ENCODE data around the gene CYP2A13.
"Not testable (repeated sequence)": the region's sequence is repeated elsewhere in the genome, so short reads cannot be mapped to it uniquely, and the experiment has no call there.

CYP2A13 gene

GRCh38 chr19:41106177-41106576 lies 17.9 kb downstream of the CYP2A13 start:
- FAIRE-seq (no peak), DNase-seq (ENCODE audit: insufficient read length, low spot score) (no peak)
- no peak for TF ChIP-seq CTCF (IDR thresholded peaks at IDR 0.05; ENCODE audit: insufficient read depth, missing control alignments)

GRCh38 chr19:41111296-41111695 lies 23.0 kb downstream of the CYP2A13 start:
- TF ChIP-seq CTCF (IDR thresholded peaks at IDR 0.05; ENCODE audit: insufficient read depth, missing control alignments) = no peak
- FAIRE-seq (no peak), DNase-seq (ENCODE audit: insufficient read length, low spot score) (no peak)

DNA sequence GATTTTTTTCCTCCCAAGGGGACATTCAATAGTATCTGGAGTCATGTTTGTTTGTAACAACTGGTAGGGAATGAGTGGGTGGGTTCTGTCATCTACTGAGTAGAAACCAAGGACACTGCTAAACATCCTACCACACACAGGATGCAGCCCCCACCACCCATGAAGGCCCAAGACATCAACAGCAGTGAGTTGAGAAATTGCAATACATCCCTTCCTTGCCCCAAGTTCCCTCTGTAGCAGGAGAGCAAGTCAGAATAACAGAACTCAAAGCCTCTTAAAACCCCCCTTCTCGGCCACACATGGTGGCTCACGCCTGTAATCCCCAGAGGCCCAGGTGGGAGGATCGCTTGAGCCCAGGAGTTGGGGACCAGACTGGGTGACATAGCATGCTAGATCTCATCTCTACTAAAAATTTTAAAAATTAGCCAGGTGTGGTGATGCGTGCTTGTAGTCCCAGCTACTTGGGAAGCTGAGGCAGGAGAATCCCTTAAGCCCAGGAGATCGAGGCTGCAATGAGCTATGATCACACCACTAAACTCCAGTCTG lies 23.6 kb downstream of the CYP2A13 start:
- DNase-seq (ENCODE audit: insufficient read length, low spot score) (no peak), FAIRE-seq (no peak)
- TF ChIP-seq CTCF (IDR thresholded peaks at IDR 0.05; ENCODE audit: insufficient read depth, missing control alignments) = no peak

DNA sequence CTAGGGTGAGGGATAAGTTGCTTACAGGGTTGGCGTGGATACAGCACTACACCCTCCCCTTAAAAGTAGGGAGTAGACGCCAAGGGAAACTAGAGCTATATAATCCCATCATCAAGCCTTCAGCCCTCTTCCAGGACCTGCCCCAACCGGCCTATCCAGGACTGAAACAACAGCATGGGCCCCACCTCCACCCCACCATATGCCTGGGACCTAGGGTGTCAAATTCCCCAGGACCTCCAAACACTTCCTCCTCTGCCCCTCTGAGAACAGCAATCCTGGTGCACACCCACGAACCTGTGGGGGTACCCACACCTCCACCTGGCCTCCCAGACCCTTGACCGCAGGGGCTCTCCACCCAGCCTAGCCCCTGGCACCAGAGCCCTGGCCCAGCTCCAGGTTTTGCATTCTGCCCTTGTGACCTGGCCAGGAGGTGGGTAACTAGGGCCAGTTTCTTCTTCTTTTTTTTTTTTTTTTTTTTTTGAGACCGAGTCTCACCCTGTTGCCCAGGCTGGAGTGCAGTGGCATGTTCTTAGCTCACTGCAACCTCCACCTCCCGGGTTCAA lies 24.6 kb downstream of the CYP2A13 start:
- DNase-seq (ENCODE audit: insufficient read length, low spot score) (no peak), FAIRE-seq (no peak)
- TF ChIP-seq CTCF (IDR thresholded peaks at IDR 0.05; ENCODE audit: insufficient read depth, missing control alignments) = no peak

DNA sequence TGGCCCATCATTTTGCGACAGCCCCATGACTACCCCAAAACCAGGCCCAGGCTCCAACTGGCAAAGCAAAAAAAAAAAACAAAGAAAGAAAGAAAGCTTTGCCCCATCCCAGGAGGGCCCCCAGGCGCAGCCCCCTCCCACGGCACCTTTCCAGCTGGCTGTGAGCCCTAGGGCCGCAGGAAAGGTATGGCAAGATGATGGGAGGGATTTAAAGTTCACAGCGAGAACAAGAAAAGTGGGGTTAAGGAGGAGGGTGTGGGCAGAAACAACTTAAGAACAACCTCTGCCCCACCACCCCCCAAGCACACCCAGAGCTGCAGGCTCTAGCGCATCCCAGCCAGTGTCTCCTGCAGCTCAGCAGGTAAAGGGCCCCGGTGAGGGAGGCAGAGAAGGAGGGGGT lies 25.9 kb downstream of the CYP2A13 start, which contains the start of gene CYP2F1:
Gene CYP2F1 (plus strand): TSS at position 301 of the 400 bp plus-strand sequence. CDS start 1,757 bp downstream, outside the sequence.
- TF ChIP-seq CTCF (IDR thresholded peaks at IDR 0.05; ENCODE audit: insufficient read depth, missing control alignments) = no peak
- FAIRE-seq = no peak
- DNase-seq (ENCODE audit: insufficient read length, low spot score) = no peak

DNA sequence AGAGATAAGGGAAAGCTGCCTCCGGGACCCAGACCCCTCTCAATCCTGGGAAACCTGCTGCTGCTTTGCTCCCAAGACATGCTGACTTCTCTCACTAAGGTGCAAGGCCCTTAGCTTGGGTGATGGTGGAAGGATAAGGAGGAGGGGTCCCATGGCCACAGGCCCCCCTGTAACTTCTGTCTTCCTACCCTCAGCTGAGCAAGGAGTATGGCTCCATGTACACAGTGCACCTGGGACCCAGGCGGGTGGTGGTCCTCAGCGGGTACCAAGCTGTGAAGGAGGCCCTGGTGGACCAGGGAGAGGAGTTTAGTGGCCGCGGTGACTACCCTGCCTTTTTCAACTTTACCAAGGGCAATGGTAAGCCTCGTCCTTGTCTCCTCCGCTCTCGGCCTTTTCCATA lies 28.0 kb downstream of the CYP2A13 start:
- FAIRE-seq = no peak
- no peak for TF ChIP-seq CTCF (IDR thresholded peaks at IDR 0.05; ENCODE audit: insufficient read depth, missing control alignments)
- DNase-seq (ENCODE audit: insufficient read length, low spot score) = no peak

DNA sequence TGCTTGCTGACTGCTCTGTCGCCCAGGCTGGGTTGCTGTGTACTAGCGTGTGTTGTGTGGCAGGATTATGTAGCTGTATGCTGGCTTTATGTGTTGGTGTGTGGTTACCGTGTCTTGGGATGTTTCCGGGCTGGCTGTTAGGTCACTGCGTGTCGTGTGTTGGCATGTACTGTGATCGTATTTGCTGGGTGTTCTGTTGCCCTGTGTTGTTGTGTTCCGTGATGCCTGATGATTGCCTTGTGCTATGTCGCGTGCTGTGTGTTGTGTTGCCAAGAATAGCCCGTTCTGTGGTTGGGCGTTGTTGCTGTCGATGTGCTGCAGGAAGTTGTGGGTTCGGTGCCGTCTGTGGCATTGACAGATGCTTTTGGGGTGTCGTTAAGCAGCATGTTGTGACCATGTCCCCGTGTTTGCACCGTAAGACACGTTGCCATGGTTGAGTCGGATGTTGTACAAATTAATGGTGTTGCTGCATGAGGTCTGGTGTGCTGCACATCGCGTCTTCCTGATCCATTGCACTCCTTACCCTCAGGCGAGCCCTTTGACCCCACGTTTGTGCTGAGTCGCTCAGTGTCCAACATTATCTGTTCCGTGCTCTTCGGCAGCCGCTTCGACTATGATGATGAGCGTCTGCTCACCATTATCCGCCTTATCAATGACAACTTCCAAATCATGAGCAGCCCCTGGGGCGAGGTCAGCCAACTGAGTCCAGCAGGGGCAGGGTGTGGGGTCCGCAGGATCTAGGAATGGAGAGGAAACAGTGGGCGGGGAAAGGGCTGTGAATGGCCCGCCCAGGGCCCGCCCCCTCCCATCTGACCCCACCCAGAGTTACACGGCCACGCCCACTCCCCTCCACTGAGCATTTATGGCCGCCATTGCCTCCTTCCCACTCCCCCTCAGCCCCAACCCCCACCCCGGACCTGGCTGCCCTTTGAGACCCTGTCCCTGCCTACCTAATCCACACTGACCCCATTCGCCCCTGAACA lies 33.0 kb downstream of the CYP2A13 start:
- not testable (repeated sequence) for FAIRE-seq; DNase-seq (ENCODE audit: insufficient read length, low spot score)

- DNase-seq (ENCODE audit: insufficient read length, low spot score); FAIRE-seq: not testable (repeated sequence)
These were observed 34.6 kb downstream of the CYP2A13 start for GRCh38 chr19:41122846-41123245.
